A549 (cell line): ENCODE measurements around the gene ADCY7. TPM values are rescaled to one million over a fixed set of nuclear protein-coding genes. Genes with fewer than 3 reads are reported as not detected.

Source experiments
- ATAC-seq, 2 experiments: fragments of 200-7000 bp in 1 of 2; fragments of >200 bp in 1 of 2; cut with Nextera tagmentation in 1 of 2; cut with Tn5 transposase in 1 of 2; 3 replicates each; pipeline versions ENCODE4 v1.8.0 to v1.9.1; 2018 to 2020; ENCODE audit warnings: mild to moderate bottlenecking in 1 of 2, moderate library complexity in 1 of 2
- CTCF ChIA-PET: fragments of 300-600 bp; sonication (Branson Sonifier 250); formaldehyde crosslinking; extraction: SDS; loops from one replicate; lab custom pipeline; 2021; ENCODE audit warnings: antibody characterized with exemption, inconsistent platforms; lab: Yijun Ruan, JAX
- POLR2A ChIA-PET: fragments of 350-600 bp; formaldehyde crosslinking; extraction: SDS; loops from one replicate; lab custom pipeline; 2021; ENCODE audit warnings: antibody characterized with exemption, inconsistent platforms; lab: Yijun Ruan, JAX
- DNase-seq, 2 experiments: peaks; one replicate each; pipeline versions ENCODE4 v3.0.0 to v3.0.0-alpha.2; 2011 to 2016; ENCODE audit warnings: low read depth in 1 of 2, low spot score in 1 of 2
- FAIRE-seq: peaks from 2 replicates; lab custom pipeline; 2011; peaks lifted over from hg19 to GRCh38; lab: Jason Lieb, UNC
- H3K27ac ChIP-seq, 2 experiments: fragments of >200 bp; sonication (Bioruptor Twin); formaldehyde crosslinking; 3 replicates each; pipeline ENCODE4 v1.5.1; 2016 to 2017
- H3K4me1 ChIP-seq: fragments of >200 bp; sonication (Bioruptor Twin); formaldehyde crosslinking; 3 replicates; pipeline ENCODE4 v1.6.1; 2016
- H3K4me2 ChIP-seq: fragments of >200 bp; sonication (Bioruptor Twin); formaldehyde crosslinking; 3 replicates; pipeline ENCODE4 v1.6.1; 2016
- H3K4me3 ChIP-seq: fragments of >200 bp; sonication (Bioruptor Twin); formaldehyde crosslinking; 3 replicates; pipeline ENCODE4 v1.5.1; 2016
- H3K9me3 ChIP-seq: fragments of >200 bp; sonication (Bioruptor Twin); formaldehyde crosslinking; 3 replicates; pipeline ENCODE4 v1.6.1; 2016
- ATOH8 ChIP-seq: fragments of 250-450 bp; sonication (Bioruptor Pico); IDR thresholded peaks from 2 replicates; pipeline ENCODE4 v1.5.0; 2020; ENCODE audit warnings: low read depth, mild to moderate bottlenecking, moderate library complexity
- CBX2 ChIP-seq: fragments of 200-600 bp; sonication (generic); IDR thresholded peaks from 2 replicates; pipeline ENCODE4 v1.6.1; 2016; ENCODE audit warnings: low read depth, mild to moderate bottlenecking, borderline replicate concordance
- E2F6 ChIP-seq: IDR thresholded peaks from 2 replicates; pipeline ENCODE4 v1.6.1; 2012; ENCODE audit warnings: low read depth, borderline replicate concordance
- EHF ChIP-seq: fragments of 250-450 bp; sonication (Bioruptor Pico); IDR thresholded peaks from 2 replicates; pipeline ENCODE4 v1.5.0; 2020; ENCODE audit warnings: mild to moderate bottlenecking
- EP300 ChIP-seq, 2 experiments: fragments of >200 bp; sonication (Bioruptor Twin); formaldehyde crosslinking; IDR thresholded peaks; 2 replicates in 1 of 2; 3 replicates in 1 of 2; pipeline ENCODE4 v1.6.1; 2016 to 2017
- ESRRA ChIP-seq: fragments of 150-350 bp; IDR thresholded peaks from 2 replicates; pipeline ENCODE4 v1.6.1; 2014; ENCODE audit warnings: mild to moderate bottlenecking, low read length, borderline replicate concordance
- FOSL2 ChIP-seq, 2 experiments: fragments of 450-650 bp in 1 of 2; fragments of >200 bp in 1 of 2; sonication (Bioruptor Twin) in 1 of 2; formaldehyde crosslinking; IDR thresholded peaks; 2 replicates each; pipeline versions ENCODE4 v1.5.0 to v1.6.1; 2016 to 2020; ENCODE audit warnings: mild to moderate bottlenecking in 1 of 2, moderate library complexity in 1 of 2
- HDAC2 ChIP-seq: fragments of 200-600 bp; sonication (generic); IDR thresholded peaks from 2 replicates; pipeline ENCODE4 v1.6.1; 2016
- HES2 ChIP-seq: fragments of >200 bp; sonication (Bioruptor Twin); formaldehyde crosslinking; IDR thresholded peaks from 2 replicates; pipeline ENCODE4 v1.6.1; 2016
- HOXA7 ChIP-seq: fragments of 250-450 bp; sonication (Bioruptor Pico); IDR thresholded peaks from 2 replicates; pipeline ENCODE4 v1.5.0; 2020; ENCODE audit warnings: mild to moderate bottlenecking, moderate library complexity
- KDM1A ChIP-seq: fragments of 200-600 bp; sonication (generic); IDR thresholded peaks from 2 replicates; pipeline ENCODE4 v1.6.1; 2016; ENCODE audit warnings: low read depth, mild to moderate bottlenecking
- MAFK ChIP-seq: fragments of 450-650 bp; IDR thresholded peaks from 2 replicates; pipeline ENCODE4 v1.6.1; 2014; ENCODE audit not compliant: partially characterized antibody
- MAZ ChIP-seq: fragments of 150-350 bp; IDR thresholded peaks from 2 replicates; pipeline ENCODE4 v1.6.1; 2014; ENCODE audit warnings: antibody characterized with exemption, low read depth, low read length, borderline replicate concordance
- MYC ChIP-seq: IDR thresholded peaks from 2 replicates; pipeline ENCODE4 v1.6.1; 2012; ENCODE audit warnings: mild to moderate bottlenecking, inconsistent platforms, low read length, improper control_type of control experiment, borderline replicate concordance
- NR3C1 ChIP-seq: fragments of >200 bp; sonication (Bioruptor Twin); formaldehyde crosslinking; IDR thresholded peaks from 3 replicates; pipeline ENCODE4 v1.6.1; 2017
- PHF8 ChIP-seq: fragments of 200-600 bp; sonication (generic); IDR thresholded peaks from 2 replicates; pipeline ENCODE4 v1.6.1; 2016; ENCODE audit warnings: low read depth, mild to moderate bottlenecking, antibody characterized with exemption, moderate library complexity, borderline replicate concordance
- POLR2A ChIP-seq: IDR thresholded peaks from 2 replicates; pipeline ENCODE4 v1.6.1; 2012; ENCODE audit warnings: mild to moderate bottlenecking, low read length
- RARB ChIP-seq: fragments of 250-450 bp; sonication (Bioruptor Pico); IDR thresholded peaks from 2 replicates; pipeline ENCODE4 v1.8.0; 2021; ENCODE audit warnings: mild to moderate bottlenecking, moderate library complexity
- REST ChIP-seq: fragments of 200-600 bp; sonication (generic); IDR thresholded peaks from 2 replicates; pipeline ENCODE4 v1.6.1; 2016; ENCODE audit warnings: antibody characterized with exemption, mild to moderate bottlenecking, moderate library complexity
- RFX5 ChIP-seq: fragments of 450-650 bp; IDR thresholded peaks from 2 replicates; pipeline ENCODE4 v1.7.1; 2014; ENCODE audit warnings: antibody characterized with exemption, mild to moderate bottlenecking, moderate library complexity
- SREBF2 ChIP-seq: fragments of 450-650 bp; IDR thresholded peaks from 2 replicates; pipeline ENCODE4 v1.6.1; 2014; ENCODE audit warnings: mild to moderate bottlenecking, moderate library complexity
- TFCP2L1 ChIP-seq: fragments of 250-450 bp; sonication (Bioruptor Pico); IDR thresholded peaks from 2 replicates; pipeline ENCODE4 v1.5.0; 2021; ENCODE audit warnings: mild to moderate bottlenecking
- TP53 ChIP-seq: fragments of 250-450 bp; sonication (Bioruptor Pico); IDR thresholded peaks from 2 replicates; pipeline ENCODE4 v1.5.0; 2021; ENCODE audit warnings: mild to moderate bottlenecking, moderate library complexity
- USF2 ChIP-seq: fragments of 450-650 bp; IDR thresholded peaks from 2 replicates; pipeline ENCODE4 v1.6.1; 2014; ENCODE audit warnings: antibody characterized with exemption
- ZC3H11A ChIP-seq: fragments of 450-650 bp; IDR thresholded peaks from 2 replicates; pipeline ENCODE4 v1.6.1; 2014; ENCODE audit warnings: antibody characterized with exemption, mild to moderate bottlenecking
- ZSCAN20 ChIP-seq: fragments of 250-450 bp; sonication (Bioruptor Pico); IDR thresholded peaks from 2 replicates; pipeline ENCODE4 v1.8.0; 2022; ENCODE audit warnings: mild to moderate bottlenecking, moderate library complexity
- WGBS: methylation state at CpG from one replicate; pipeline ENCODE4 v1.1.6; 2017; ENCODE audit errors: missing lambda C conversion rate; 5-methylcytosine and 5-hydroxymethylcytosine counted together
- polyA plus RNA-seq, 4 experiments: library from polyadenylated mRNA; depleted of rRNA in 3 of 4; stranded (reverse); fragments of >200 nt; fragmentation: RNase III in 1 of 4; extraction: RNeasy Plus Mini Kit Qiagen cat#74134 plus additional on column Dnase treatment in 1 of 4; gene quantifications; 2 replicates in 3 of 4; 3 replicates in 1 of 4; pipeline ENCODE4 v1.2.3, GENCODE V29; 2011 to 2017

Gene ADCY7
- polyA plus RNA-seq, 2 of the 4 experiments (the other 2 are of a cell fraction): 10.5 to 18.7 TPM

- DNase-seq (no peak), FAIRE-seq (no peak), ATAC-seq (no peak)
- Histone ChIP-seq H3K27ac (no peak overlapping the region), H3K4me1 (no peaks in the 10 kb centered on the region), H3K9me3 (no peaks in the 10 kb centered on the region), H3K4me2 (no peak overlapping the region), H3K4me3 (no peak overlapping the region)
- ChIA-PET POLR2A (interaction anchor here (0.6 kb wide), 1 partner anchor 179 kb away, joined by 3 read pairs; no protein-coding TSS in a partner anchor), CTCF (interaction anchor here (1.1 to 1.6 kb wide), 3 partner anchors 10 to 306 kb away, joined by 3 to 4 read pairs (median 4); partner anchors contain the start of gene BRD7)
- no peak for TF ChIP-seq MAFK
- no peak for TF ChIP-seq NR3C1
- TF ChIP-seq EHF (CRISPR knock-in tag): no peak
- TF ChIP-seq SREBF2: no peak
- TF ChIP-seq FOSL2 (IDR thresholded peaks at IDR 0.05): no peak
- no peak for TF ChIP-seq FOSL2 (CRISPR knock-in tag; IDR thresholded peaks at IDR 0.05)
- TF ChIP-seq MAZ: no peak
- TF ChIP-seq HDAC2: no peak
- TF ChIP-seq CBX2: no peak
- no peak for TF ChIP-seq ESRRA
- no peak for TF ChIP-seq ATOH8 (CRISPR knock-in tag)
- TF ChIP-seq REST: no peak
- no peak for TF ChIP-seq PHF8
- no peak for TF ChIP-seq POLR2A
- 63% methylated on average over 1 of the region's 1 CpG for WGBS
Measured at GRCh38 chr16:50359626-50360025, 93.3 kb downstream of the ADCY7 start.

GRCh38 chr16:50360033-50360778 lies 93.9 kb downstream of the ADCY7 start:
- ATAC-seq (no peak), FAIRE-seq (no peak), DNase-seq (no peak)
- ChIA-PET POLR2A (interaction anchor here (0.6 kb wide), 1 partner anchor 179 kb away, joined by 3 read pairs; no protein-coding TSS in a partner anchor), CTCF (interaction anchor here (0.6 to 2.5 kb wide), 5 partner anchors 9 to 1738 kb away, joined by 3 to 7 read pairs (median 4); partner anchors contain the start of gene BRD7)
- Histone ChIP-seq H3K4me2 (no peak overlapping the region), H3K27ac (no peak overlapping the region), H3K4me3 (no peak overlapping the region), H3K4me1 (no peaks in the 10 kb centered on the region), H3K9me3 (no peaks in the 10 kb centered on the region)
- 78% methylated on average over 6 of the region's 6 CpGs for WGBS
- TF ChIP-seq KDM1A: no peak
- peak; percentile 63 for TF ChIP-seq MAFK

GRCh38 chr16:50360779-50361178 lies 94.4 kb downstream of the ADCY7 start:
- FAIRE-seq (no peak), DNase-seq (no peak), ATAC-seq (no peak)
- Histone ChIP-seq H3K4me2 (no peak overlapping the region), H3K27ac (no peak overlapping the region), H3K4me3 (no peak overlapping the region), H3K9me3 (no peaks in the 10 kb centered on the region), H3K4me1 (no peaks in the 10 kb centered on the region)
- ChIA-PET POLR2A (no interaction called here), CTCF (interaction anchor here (2.5 kb wide), 1 partner anchor 305 kb away, joined by 7 read pairs; no protein-coding TSS in a partner anchor)
- WGBS: 91% methylated on average over 3 of the region's 3 CpGs
- TF ChIP-seq ZC3H11A: no peak
- no peak for TF ChIP-seq HOXA7 (CRISPR knock-in tag)
- no peak for TF ChIP-seq TFCP2L1 (CRISPR knock-in tag)
- no peak for TF ChIP-seq RFX5
- no peak for TF ChIP-seq TP53 (CRISPR knock-in tag)
- TF ChIP-seq RARB (CRISPR knock-in tag): no peak
- no peak for TF ChIP-seq MYC
- TF ChIP-seq CBX2: no peak
- TF ChIP-seq HES2: no peak
- TF ChIP-seq ATOH8 (CRISPR knock-in tag): no peak
- TF ChIP-seq USF2: no peak
- no peak for TF ChIP-seq EP300 (IDR thresholded peaks at IDR 0.05)
- TF ChIP-seq ZSCAN20 (CRISPR knock-in tag): no peak
- no peak for TF ChIP-seq E2F6
